GM23248 (cell line): ENCODE results near the gene NPHP4.

ENCODE experiments used
- EZH2 ChIP-seq: fragments of 200-600 bp; sonication (generic); IDR thresholded peaks from 2 replicates; pipeline ENCODE4 v1.6.1; 2018; ENCODE audit warnings: antibody characterized with exemption, mild to moderate bottlenecking; ENCODE audit not compliant: insufficient read depth, poor library complexity, severe bottlenecking
- EZH2phosphoT487 ChIP-seq: fragments of 200-600 bp; sonication (generic); IDR thresholded peaks from 2 replicates; pipeline ENCODE4 v1.6.1; 2018; ENCODE audit warnings: antibody characterized with exemption, moderate library complexity, mild to moderate bottlenecking, low read depth; ENCODE audit not compliant: insufficient read depth

GRCh38 chr1:5920201-5920600 lies 72.0 kb downstream of the NPHP4 start:
- no peak for TF ChIP-seq EZH2
- no peak for TF ChIP-seq EZH2phosphoT487
